GM10266 (cell line): ENCODE measurements around the gene CARM1.

ENCODE experiments used
- DNase-seq: peaks from one replicate; pipeline ENCODE4 v3.0.0; 2012; ENCODE audit errors: extremely low spot score
- CTCF ChIP-seq: IDR thresholded peaks from 2 replicates; pipeline ENCODE4 v1.5.1; 2012; ENCODE audit warnings: mild to moderate bottlenecking, low read depth; ENCODE audit not compliant: control insufficient read depth, insufficient read depth; ENCODE audit errors: missing control alignments

The CARM1 gene

GRCh38 chr19:10916602-10917001, 45.2 kb downstream of the CARM1 start:
- no peak for TF ChIP-seq CTCF

GRCh38 chr19:10918359-10918758, 47.0 kb downstream of the CARM1 start:
- TF ChIP-seq CTCF, result no peak
- DNase-seq, result no peak

More at GRCh38 chr19:10916602-10917001, 45.2 kb downstream of the CARM1 start:
- DNase-seq, result no peak

DNA sequence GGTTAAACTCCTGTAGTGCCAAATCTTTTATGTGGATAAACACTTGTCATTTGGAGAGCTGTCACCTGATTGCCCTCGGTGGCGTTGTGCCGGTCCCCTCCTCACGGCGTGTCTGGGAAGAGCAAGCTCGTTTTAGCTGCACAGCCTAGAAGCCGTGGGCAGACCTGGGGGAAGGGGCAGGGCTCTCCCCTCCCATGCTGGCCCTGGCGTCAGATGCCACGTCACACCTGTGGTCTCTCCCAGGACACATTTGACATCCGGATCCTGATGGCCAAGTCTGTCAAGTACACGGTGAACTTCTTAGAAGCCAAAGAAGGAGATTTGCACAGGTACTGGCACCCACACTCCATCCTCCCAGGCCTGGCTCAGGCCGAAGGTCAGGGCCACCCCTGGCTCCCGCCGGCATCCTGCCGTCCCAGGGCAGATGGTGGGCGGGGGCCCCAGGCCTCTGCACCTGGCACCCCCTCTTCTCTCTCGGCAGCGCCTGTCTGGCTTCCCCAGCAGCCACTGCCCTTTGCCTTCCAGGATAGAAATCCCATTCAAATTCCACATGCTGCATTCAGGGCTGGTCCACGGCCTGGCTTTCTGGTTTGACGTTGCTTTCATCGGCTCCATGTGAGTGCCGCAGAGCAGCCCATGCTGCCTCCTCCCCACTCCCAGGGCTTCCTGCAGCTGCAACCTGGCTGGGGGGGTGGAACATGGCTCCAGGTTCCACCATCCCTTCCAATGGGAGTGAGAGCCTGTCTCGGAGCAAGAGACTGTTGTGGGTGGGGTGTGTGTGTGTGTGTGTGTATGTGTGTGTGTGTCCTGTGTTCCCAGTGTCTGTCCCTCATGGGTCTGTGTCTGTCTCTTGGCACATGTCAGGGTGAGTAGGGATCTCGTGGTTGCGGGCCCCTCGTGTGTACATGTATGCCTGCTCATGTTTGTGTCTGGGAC, 48.3 kb downstream of the CARM1 start:
- DNase-seq, result no peak

GRCh38 chr19:10920288-10920655, 48.9 kb downstream of the CARM1 start:
- TF ChIP-seq CTCF, result no peak
- no peak for DNase-seq

More for the DNA sequence above, 48.3 kb downstream of the CARM1 start:
- no peak for TF ChIP-seq CTCF

DNA sequence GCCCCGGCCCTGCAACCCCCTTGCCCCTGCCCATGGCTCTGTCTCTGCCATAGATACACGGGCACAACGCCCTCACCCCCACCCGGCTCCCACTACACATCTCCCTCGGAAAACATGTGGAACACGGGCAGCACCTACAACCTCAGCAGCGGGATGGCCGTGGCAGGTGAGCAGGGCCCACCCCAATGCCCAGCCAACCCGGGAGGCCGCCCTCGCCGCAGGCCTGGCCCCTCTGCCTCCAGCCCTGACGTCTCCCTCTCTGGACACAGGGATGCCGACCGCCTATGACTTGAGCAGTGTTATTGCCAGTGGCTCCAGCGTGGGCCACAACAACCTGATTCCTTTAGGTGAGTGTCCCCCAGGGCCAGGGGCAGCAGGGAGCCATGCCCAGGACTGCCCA, 49.4 kb downstream of the CARM1 start:
- DNase-seq, result no peak
- no peak for TF ChIP-seq CTCF

- no peak for DNase-seq
- no peak for TF ChIP-seq CTCF
Observed at GRCh38 chr19:10921199-10921909, 50.0 kb downstream of the CARM1 start.

DNA sequence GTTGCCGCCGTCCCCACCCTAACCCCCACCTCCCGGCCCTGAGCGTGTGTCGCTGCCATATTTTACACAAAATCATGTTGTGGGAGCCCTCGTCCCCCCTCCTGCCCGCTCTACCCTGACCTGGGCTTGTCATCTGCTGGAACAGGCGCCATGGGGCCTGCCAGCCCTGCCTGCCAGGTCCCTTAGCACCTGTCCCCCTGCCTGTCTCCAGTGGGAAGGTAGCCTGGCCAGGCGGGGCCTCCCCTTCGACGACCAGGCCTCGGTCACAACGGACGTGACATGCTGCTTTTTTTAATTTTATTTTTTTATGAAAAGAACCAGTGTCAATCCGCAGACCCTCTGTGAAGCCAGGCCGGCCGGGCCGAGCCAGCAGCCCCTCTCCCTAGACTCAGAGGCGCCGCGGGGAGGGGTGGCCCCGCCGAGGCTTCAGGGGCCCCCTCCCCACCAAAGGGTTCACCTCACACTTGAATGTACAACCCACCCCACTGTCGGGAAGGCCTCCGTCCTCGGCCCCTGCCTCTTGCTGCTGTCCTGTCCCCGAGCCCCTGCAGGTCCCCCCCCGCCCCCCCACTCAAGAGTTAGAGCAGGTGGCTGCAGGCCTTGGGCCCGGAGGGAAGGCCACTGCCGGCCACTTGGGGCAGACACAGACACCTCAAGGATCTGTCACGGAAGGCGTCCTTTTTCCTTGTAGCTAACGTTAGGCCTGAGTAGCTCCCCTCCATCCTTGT, 50.7 kb downstream of the CARM1 start:
- no peak for TF ChIP-seq CTCF
- no peak for DNase-seq
